H9 (cell line): ENCODE data around the gene SEPTIN3. TPM values are rescaled to one million over a fixed set of nuclear protein-coding genes. Genes with fewer than 3 reads are reported as not detected.

Experiments
- DNase-seq: peaks from one replicate; pipeline ENCODE4 v3.0.0-alpha.2; 2017
- H2AFZ ChIP-seq: one replicate; pipeline ENCODE4 v1.6.1; 2013; ENCODE audit warnings: mild to moderate bottlenecking, low read length, control low read depth, moderate library complexity
- H2AK5ac ChIP-seq: 2 replicates; pipeline ENCODE4 v1.6.1; 2013; ENCODE audit warnings: low read length, control low read depth, mixed read lengths; ENCODE audit not compliant: insufficient read length
- H2BK120ac ChIP-seq: one replicate; pipeline ENCODE4 v1.6.1; 2013; ENCODE audit warnings: low read depth, mild to moderate bottlenecking, low read length, control low read depth, inconsistent platforms; ENCODE audit not compliant: poor library complexity, severe bottlenecking
- H2BK12ac ChIP-seq: 2 replicates; pipeline ENCODE4 v1.6.1; 2013; ENCODE audit warnings: low read length, control low read depth, mixed read lengths, low read depth; ENCODE audit not compliant: insufficient read length
- H2BK15ac ChIP-seq: 2 replicates; pipeline ENCODE4 v1.6.1; 2013; ENCODE audit warnings: low read depth, low read length, control low read depth
- H2BK20ac ChIP-seq: one replicate; pipeline ENCODE4 v1.6.1; 2013; ENCODE audit warnings: low read depth, mild to moderate bottlenecking, low read length, control low read depth, inconsistent platforms; ENCODE audit not compliant: poor library complexity, severe bottlenecking
- H2BK5ac ChIP-seq: 2 replicates; pipeline ENCODE4 v1.6.1; 2013; ENCODE audit warnings: low read length, control low read depth, mixed read lengths; ENCODE audit not compliant: insufficient read length
- H3K14ac ChIP-seq: 2 replicates; pipeline ENCODE4 v1.6.1; 2013; ENCODE audit warnings: low read length, control low read depth; ENCODE audit not compliant: insufficient read depth
- H3K18ac ChIP-seq: 2 replicates; pipeline ENCODE4 v1.6.1; 2013; ENCODE audit warnings: low read depth, mild to moderate bottlenecking, mixed read lengths, low read length, control low read depth; ENCODE audit not compliant: insufficient read length
- H3K23ac ChIP-seq: 2 replicates; pipeline ENCODE4 v1.6.1; 2013; ENCODE audit warnings: low read length, control low read depth, mixed read lengths, low read depth; ENCODE audit not compliant: insufficient read length
- H3K23me2 ChIP-seq: 2 replicates; pipeline ENCODE4 v1.6.1; 2013; ENCODE audit warnings: low read depth, mild to moderate bottlenecking, mixed read lengths, low read length, control low read depth; ENCODE audit not compliant: insufficient read length, poor library complexity, severe bottlenecking
- H3K27ac ChIP-seq: 2 replicates; pipeline ENCODE4 v1.5.1; 2013; ENCODE audit warnings: low read length, control low read depth, mixed read lengths, low read depth; ENCODE audit not compliant: insufficient read length
- H3K27me3 ChIP-seq: 2 replicates; pipeline ENCODE4 v1.6.1; 2013; ENCODE audit warnings: low read length, control low read depth, inconsistent platforms; ENCODE audit not compliant: insufficient read depth
- H3K4ac ChIP-seq: 2 replicates; pipeline ENCODE4 v1.6.1; 2013; ENCODE audit warnings: low read depth, mild to moderate bottlenecking, control low read depth, inconsistent platforms, low read length, moderate library complexity
- H3K4me1 ChIP-seq: 2 replicates; pipeline ENCODE4 v1.6.1; 2013; ENCODE audit warnings: low read length, control low read depth, inconsistent platforms; ENCODE audit not compliant: insufficient read depth
- H3K4me2 ChIP-seq: 2 replicates; pipeline ENCODE4 v1.6.1; 2013; ENCODE audit warnings: low read length, control low read depth, mixed read lengths; ENCODE audit not compliant: insufficient read length, insufficient read depth
- H3K56ac ChIP-seq: 2 replicates; pipeline ENCODE4 v1.6.1; 2013; ENCODE audit warnings: low read depth, mild to moderate bottlenecking, mixed read lengths, low read length, control low read depth; ENCODE audit not compliant: insufficient read length
- H3K79me1 ChIP-seq: 2 replicates; pipeline ENCODE4 v1.6.1; 2013; ENCODE audit warnings: low read depth, mild to moderate bottlenecking, moderate library complexity, low read length, control low read depth, inconsistent platforms; ENCODE audit not compliant: insufficient read depth, poor library complexity, severe bottlenecking
- H3K79me2 ChIP-seq: 2 replicates; pipeline ENCODE4 v1.6.1; 2013; ENCODE audit warnings: low read length, control low read depth, inconsistent platforms; ENCODE audit not compliant: insufficient read depth
- H3K9ac ChIP-seq: 2 replicates; pipeline ENCODE4 v1.6.1; 2013; ENCODE audit warnings: low read length, control low read depth, mixed read lengths; ENCODE audit not compliant: insufficient read length; ENCODE audit errors: extremely low read depth
- H3K9me3 ChIP-seq: one replicate; pipeline ENCODE4 v1.6.1; 2013; ENCODE audit warnings: low read depth, low read length, inconsistent platforms; ENCODE audit not compliant: control insufficient read depth
- H3T11ph ChIP-seq: one replicate; pipeline ENCODE4 v1.6.1; 2013; ENCODE audit warnings: mild to moderate bottlenecking, low read length, control low read depth, inconsistent platforms
- H4K20me1 ChIP-seq: one replicate; pipeline ENCODE4 v1.6.1; 2013; ENCODE audit not compliant: control insufficient read depth, insufficient read length, insufficient read depth
- H4K5ac ChIP-seq: 2 replicates; pipeline ENCODE4 v1.6.1; 2013; ENCODE audit warnings: low read depth, mild to moderate bottlenecking, mixed read lengths, low read length, control low read depth; ENCODE audit not compliant: insufficient read length
- H4K8ac ChIP-seq: replicated peaks from 2 replicates; pipeline ENCODE4 v1.6.1; 2013; ENCODE audit warnings: low read length, control low read depth, mixed read lengths, low read depth; ENCODE audit not compliant: insufficient read length
- H4K91ac ChIP-seq: 2 replicates; pipeline ENCODE4 v1.6.1; 2013; ENCODE audit warnings: low read depth, mild to moderate bottlenecking, moderate library complexity, mixed read lengths, low read length, control low read depth; ENCODE audit not compliant: insufficient read length
- H3K27ac Mint-ChIP-seq, 3 experiments: 2 replicates in 2 of 3; 3 replicates in 1 of 3; pipeline ENCODE4 v1.8.0; 2020 to 2021; ENCODE audit warnings: mixed read lengths in 3 of 3, mild to moderate bottlenecking in 1 of 3, moderate library complexity in 1 of 3
- H3K27me3 Mint-ChIP-seq: 2 replicates; pipeline ENCODE4 v1.8.0; 2021; ENCODE audit warnings: low read depth, mild to moderate bottlenecking, moderate library complexity, mixed read lengths
- H3K36me3 Mint-ChIP-seq, 3 experiments: 2 replicates in 2 of 3; 3 replicates in 1 of 3; pipeline ENCODE4 v1.8.0; 2020 to 2021; ENCODE audit warnings: low read depth in 3 of 3, mixed read lengths in 3 of 3; ENCODE audit not compliant: insufficient read depth in 1 of 3
- H3K4me1 Mint-ChIP-seq, 2 experiments: 2 replicates each; pipeline ENCODE4 v1.8.0; 2020; ENCODE audit warnings: mixed read lengths in 2 of 2
- H3K4me3 Mint-ChIP-seq, 2 experiments: 2 replicates in 1 of 2; 3 replicates in 1 of 2; pipeline ENCODE4 v1.8.0; 2020 to 2021; ENCODE audit warnings: mild to moderate bottlenecking in 2 of 2, mixed read lengths in 2 of 2, moderate library complexity in 1 of 2
- H3K9me3 Mint-ChIP-seq, 2 experiments: 2 replicates in 1 of 2; 3 replicates in 1 of 2; pipeline ENCODE4 v1.8.0; 2020; ENCODE audit warnings: mild to moderate bottlenecking in 2 of 2, mixed read lengths in 2 of 2, moderate library complexity in 1 of 2
- WGBS: extraction: QIAGEN DNeasy Blood & Tissue Kit; methylation state at CpG from one replicate; pipeline ENCODE4 v1.1.7; 2013; ENCODE audit warnings: missing lambda C conversion rate, low lambda C conversion rate, mixed read lengths; ENCODE audit not compliant: insufficient read length; ENCODE audit errors: extremely low coverage; 5-methylcytosine and 5-hydroxymethylcytosine counted together
- total RNA-seq: library from RNA; stranded (reverse); gene quantifications from 2 replicates; pipeline ENCODE4 v1.2.1, GENCODE V29; 2021
- TF ChIP-seq, protein P1 (sequence below): fragments of 200-600 bp; sonication (generic); conservative IDR thresholded peaks from 3 replicates; pipeline ENCODE4 v1.8.0; 2021; ENCODE audit warnings: antibody characterized with exemption, mild to moderate bottlenecking

SEPTIN3 gene
- total RNA-seq, 1 experiment from 2014 or later = 33.3 TPM

DNA sequence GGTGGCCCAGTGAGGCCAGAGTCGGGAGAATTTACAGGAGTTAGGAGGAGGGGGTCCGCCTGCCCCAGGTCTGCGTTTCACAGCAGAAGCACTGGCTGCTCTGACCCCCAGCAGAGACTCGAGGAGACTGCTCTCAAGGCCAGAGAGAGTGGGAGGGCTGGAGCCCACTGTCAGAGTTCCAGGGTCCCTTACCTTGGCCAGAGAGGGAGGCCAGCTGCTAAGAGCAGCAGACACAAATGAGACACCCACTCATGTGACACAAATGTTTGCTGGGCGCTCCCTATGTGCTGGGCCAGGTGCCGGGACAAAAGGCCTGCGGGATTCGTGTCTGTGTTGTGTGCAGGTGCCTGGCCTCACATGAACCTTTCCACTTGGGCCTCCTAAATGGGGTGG, 39.8 kb upstream of the SEPTIN3 start:
- TF ChIP-seq, protein P1, sequence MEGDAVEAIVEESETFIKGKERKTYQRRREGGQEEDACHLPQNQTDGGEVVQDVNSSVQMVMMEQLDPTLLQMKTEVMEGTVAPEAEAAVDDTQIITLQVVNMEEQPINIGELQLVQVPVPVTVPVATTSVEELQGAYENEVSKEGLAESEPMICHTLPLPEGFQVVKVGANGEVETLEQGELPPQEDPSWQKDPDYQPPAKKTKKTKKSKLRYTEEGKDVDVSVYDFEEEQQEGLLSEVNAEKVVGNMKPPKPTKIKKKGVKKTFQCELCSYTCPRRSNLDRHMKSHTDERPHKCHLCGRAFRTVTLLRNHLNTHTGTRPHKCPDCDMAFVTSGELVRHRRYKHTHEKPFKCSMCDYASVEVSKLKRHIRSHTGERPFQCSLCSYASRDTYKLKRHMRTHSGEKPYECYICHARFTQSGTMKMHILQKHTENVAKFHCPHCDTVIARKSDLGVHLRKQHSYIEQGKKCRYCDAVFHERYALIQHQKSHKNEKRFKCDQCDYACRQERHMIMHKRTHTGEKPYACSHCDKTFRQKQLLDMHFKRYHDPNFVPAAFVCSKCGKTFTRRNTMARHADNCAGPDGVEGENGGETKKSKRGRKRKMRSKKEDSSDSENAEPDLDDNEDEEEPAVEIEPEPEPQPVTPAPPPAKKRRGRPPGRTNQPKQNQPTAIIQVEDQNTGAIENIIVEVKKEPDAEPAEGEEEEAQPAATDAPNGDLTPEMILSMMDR = no peak
- no peaks in the 10 kb centered on the region for H3K79me1 ChIP-seq
- H4K91ac ChIP-seq = no peak overlapping the region
- Mint-ChIP-seq H3K9me3 (no peaks in the 10 kb centered on the region), H3K36me3 (peaks cover 3 to 4% (median 3%) of the 10 kb centered on the region in 3 experiments; a peak in 4 of 7 replicates), H3K27ac (peak overlapping the region in 1 of 3 experiments; percentile 23; a peak in 1 of 7 replicates), H3K4me3 (no peak overlapping the region; a peak in 1 of 5 replicates), H3K27me3 (peaks cover 48% of the 10 kb centered on the region), H3K4me1 (peaks cover 20 to 27% of the 10 kb centered on the region in 2 experiments)
- no peak overlapping the region for H2AK5ac ChIP-seq
- no peak overlapping the region for H3K4me2 ChIP-seq
- no peak overlapping the region for H3T11ph ChIP-seq
- H3K18ac ChIP-seq = no peak overlapping the region
- H4K8ac ChIP-seq = no peak overlapping the region
- H2BK12ac ChIP-seq = no peak overlapping the region
- no peaks in the 10 kb centered on the region for H3K9me3 ChIP-seq
- H4K5ac ChIP-seq = no peak overlapping the region
- H2AFZ ChIP-seq = no peak overlapping the region
- H3K79me2 ChIP-seq = no peaks in the 10 kb centered on the region
- no peak overlapping the region for H3K9ac ChIP-seq
- peaks cover 11% of the 10 kb centered on the region for H3K27me3 ChIP-seq
- WGBS = no CpG with 5 or more reads among the region's 8 CpGs
- no peak for DNase-seq
- no peak overlapping the region for H3K23ac ChIP-seq
- peaks cover 4% of the 10 kb centered on the region for H3K23me2 ChIP-seq
- H3K56ac ChIP-seq = no peak overlapping the region
- no peaks in the 10 kb centered on the region for H4K20me1 ChIP-seq
- no peak overlapping the region for H2BK5ac ChIP-seq
- no peak overlapping the region for H2BK15ac ChIP-seq
- peaks cover 3% of the 10 kb centered on the region; the same call in 1 of the 2 replicates for H3K4me1 ChIP-seq
- no peak overlapping the region for H3K4ac ChIP-seq
- H3K27ac ChIP-seq = no peak overlapping the region
- H2BK120ac ChIP-seq = no peak overlapping the region
- no peak overlapping the region for H2BK20ac ChIP-seq
- H3K14ac ChIP-seq = no peak overlapping the region
